HG03575 (cell line): ENCODE data around the gene RGS12.

ENCODE experiments used
- ATAC-seq: cut with Tn5 transposase; IDR thresholded peaks from one replicate; pipeline ENCODE4 v1.9.1; 2021; ENCODE audit not compliant: unreplicated experiment, insufficient number of reproducible peaks, low FRiP score; ENCODE audit errors: extremely low read depth

Gene RGS12

GRCh38 chr4:3338976-3339531, 46.2 kb downstream of the RGS12 start:
- ATAC-seq, result no peak

GRCh38 chr4:3339577-3339976, 46.8 kb downstream of the RGS12 start:
- no peak for ATAC-seq

- ATAC-seq, result no peak
These were observed 47.3 kb downstream of the RGS12 start for GRCh38 chr4:3340038-3340699.

- ATAC-seq, result no peak
These were observed 47.9 kb downstream of the RGS12 start for GRCh38 chr4:3340700-3341083.

GRCh38 chr4:3341760-3342159, 48.9 kb downstream of the RGS12 start:
- ATAC-seq, result no peak

GRCh38 chr4:3342182-3342854, 49.5 kb downstream of the RGS12 start:
- ATAC-seq, result no peak
